K562 (cell line): ENCODE measurements around the gene GAB2.

Source experiments
- MAZ ChIP-seq, 2 experiments: fragments of 450-650 bp in 1 of 2; sonication (generic) in 1 of 2; formaldehyde crosslinking; IDR thresholded peaks in 1 of 2; conservative IDR thresholded peaks in 1 of 2; 2 replicates each; pipeline versions ENCODE4 v1.4.0 to v1.5.0; 2020; ENCODE audit warnings: mild to moderate bottlenecking in 1 of 2, missing genetic modification reagents in 1 of 2
- MEF2A ChIP-seq: IDR thresholded peaks from 2 replicates; pipeline ENCODE4 v1.6.1; 2011; ENCODE audit warnings: low read depth, mild to moderate bottlenecking, low read length, moderate library complexity; ENCODE audit not compliant: control insufficient read depth
- PHF8 ChIP-seq: fragments of 200-600 bp; sonication (generic); IDR thresholded peaks from 2 replicates; pipeline ENCODE4 v1.6.1; 2012; ENCODE audit warnings: mixed run types, mild to moderate bottlenecking, inconsistent platforms, low read length, moderate library complexity, borderline replicate concordance
- ZNF436 ChIP-seq: fragments of 250-450, 450-650 bp; sonication (Bioruptor Pico); formaldehyde crosslinking; IDR thresholded peaks from 2 replicates; pipeline ENCODE4 v1.7.0; 2020; ENCODE audit warnings: mild to moderate bottlenecking
- TF ChIP-seq, protein P1 (sequence below): fragments of 450-650 bp; formaldehyde crosslinking; IDR thresholded peaks from 2 replicates; pipeline ENCODE4 v1.4.0; 2022; ENCODE audit warnings: missing genetic modification characterization

- no peak for TF ChIP-seq PHF8
- no peak for TF ChIP-seq ZNF436 (CRISPR knock-in tag)
- no peak for TF ChIP-seq MAZ (CRISPR knock-in tag; conservative IDR thresholded peaks at IDR 0.05 in 1 of 2, IDR thresholded peaks at IDR 0.05 in 1 of 2)
- TF ChIP-seq, protein P1, sequence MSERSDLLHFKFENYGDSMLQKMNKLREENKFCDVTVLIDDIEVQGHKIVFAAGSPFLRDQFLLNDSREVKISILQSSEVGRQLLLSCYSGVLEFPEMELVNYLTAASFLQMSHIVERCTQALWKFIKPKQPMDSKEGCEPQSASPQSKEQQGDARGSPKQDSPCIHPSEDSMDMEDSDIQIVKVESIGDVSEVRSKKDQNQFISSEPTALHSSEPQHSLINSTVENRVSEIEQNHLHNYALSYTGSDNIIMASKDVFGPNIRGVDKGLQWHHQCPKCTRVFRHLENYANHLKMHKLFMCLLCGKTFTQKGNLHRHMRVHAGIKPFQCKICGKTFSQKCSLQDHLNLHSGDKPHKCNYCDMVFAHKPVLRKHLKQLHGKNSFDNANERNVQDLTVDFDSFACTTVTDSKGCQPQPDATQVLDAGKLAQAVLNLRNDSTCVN (CRISPR knock-in tag), result no peak
- TF ChIP-seq MEF2A, result no peak
These were observed 42.1 kb upstream of the GAB2 start for GRCh38 chr11:78459738-78460137.
